Urothelium cell line (cell line): ENCODE results near the gene VPS72.
"Not testable (repeated sequence)": the region's sequence is repeated elsewhere in the genome, so short reads cannot be mapped to it uniquely, and the experiment has no call there.

Experiments
- DNase-seq: peaks from one replicate; pipeline ENCODE4 v3.0.0; 2011; ENCODE audit warnings: low spot score, mixed read lengths
- FAIRE-seq: peaks from 2 replicates; lab custom pipeline; 2011; peaks lifted over from hg19 to GRCh38; lab: Jason Lieb, UNC

The VPS72 gene

GRCh38 chr1:151188667-151189066, 1.3 kb downstream of the VPS72 start:
- FAIRE-seq, DNase-seq: not testable (repeated sequence)

- FAIRE-seq (no peak), DNase-seq (no peak)
Observed at GRCh38 chr1:151187205-151187604, 2.8 kb downstream of the VPS72 start.

- no peak for DNase-seq
- no peak for FAIRE-seq
Observed at GRCh38 chr1:151184211-151184610, 5.8 kb downstream of the VPS72 start.

DNA sequence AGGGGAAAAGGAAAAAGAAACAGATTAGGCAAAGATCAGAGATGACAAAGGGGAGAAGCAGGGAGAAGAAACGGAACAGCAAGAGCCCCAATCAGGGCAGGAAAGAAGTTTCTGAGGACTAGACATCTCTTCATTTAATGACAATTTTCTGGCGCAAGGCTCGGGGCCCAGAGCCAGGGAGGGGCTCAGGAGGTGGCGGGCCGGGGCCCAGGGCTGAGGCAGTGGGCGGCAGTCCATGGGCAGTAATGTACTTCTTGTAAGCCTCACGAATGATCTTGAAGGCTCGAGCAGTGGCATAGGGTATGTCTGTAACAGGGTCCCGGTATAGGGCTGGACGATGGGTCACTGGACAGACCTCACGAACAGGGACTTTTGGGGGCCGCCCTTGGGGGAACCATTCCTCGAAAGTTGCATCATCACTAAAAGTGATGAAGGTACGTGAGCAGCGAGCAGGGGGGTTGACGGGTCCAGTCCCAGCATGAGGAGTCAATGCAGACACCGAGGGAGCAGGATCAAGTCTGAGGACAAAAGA, 13.4 kb downstream of the VPS72 start:
- FAIRE-seq: no peak

GRCh38 chr1:151175863-151176262, 14.1 kb downstream of the VPS72 start, which contains the start of gene TMOD4:
Gene TMOD4, minus strand, starts transcription at chr1:151175981. Its CDS starts 1,106 bp downstream, at chr1:151174875.
- FAIRE-seq (no peak), DNase-seq (peak; percentile 36)

More for the DNA sequence above, 13.4 kb downstream of the VPS72 start:
- DNase-seq: no peak

- no peak for FAIRE-seq
Observed at GRCh38 chr1:151175041-151175741, 14.8 kb downstream of the VPS72 start.

GRCh38 chr1:151171190-151171589, 18.8 kb downstream of the VPS72 start:
- DNase-seq: no peak
- FAIRE-seq: no peak

More at GRCh38 chr1:151175041-151175741, 14.8 kb downstream of the VPS72 start:
- no peak for DNase-seq

GRCh38 chr1:151167116-151167515, 22.9 kb downstream of the VPS72 start:
- FAIRE-seq (no peak), DNase-seq (no peak)

DNA sequence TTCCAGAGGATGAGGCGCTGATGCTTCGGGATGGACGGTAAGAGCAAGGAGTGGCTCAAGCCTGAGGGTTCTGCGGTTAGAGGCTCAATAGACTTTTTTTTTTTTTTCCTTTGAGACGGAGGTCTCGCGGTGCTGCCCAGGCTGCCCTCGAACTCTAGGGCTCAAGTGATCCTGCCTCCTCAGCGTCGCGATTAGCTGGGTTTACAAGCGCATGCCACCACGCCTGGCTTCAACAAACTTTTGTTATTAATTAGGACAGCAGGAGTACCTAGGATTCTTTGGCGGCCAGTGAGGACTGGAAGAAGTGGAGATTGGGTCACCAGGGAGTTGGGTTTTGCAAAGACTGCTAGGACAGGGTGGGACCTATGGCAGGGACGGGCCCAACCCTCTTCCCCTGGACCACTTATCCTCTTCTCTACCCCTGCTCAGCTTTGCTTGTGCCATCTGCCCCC, 23.5 kb downstream of the VPS72 start:
- FAIRE-seq (no peak), DNase-seq (peak; percentile 29)

- FAIRE-seq (no peak), DNase-seq (peak; percentile 95)
Observed at GRCh38 chr1:151165738-151166504, 24.1 kb downstream of the VPS72 start, which contains the start of the genes LYSMD1 and SCNM1. Gene LYSMD1, minus strand, starts transcription at chr1:151165902. Its CDS starts 644 bp downstream, at chr1:151165258. Gene SCNM1, plus strand, starts transcription at chr1:151166144. Its CDS starts 9 bp downstream, at chr1:151166153.

GRCh38 chr1:151165281-151165737, 24.7 kb downstream of the VPS72 start:
- FAIRE-seq: no peak
- DNase-seq: peak; percentile 38

GRCh38 chr1:151164732-151165280, 25.2 kb downstream of the VPS72 start:
- FAIRE-seq (no peak), DNase-seq (no peak)

- no peak for DNase-seq
- no peak for FAIRE-seq
Observed at GRCh38 chr1:151159373-151159772, 30.6 kb downstream of the VPS72 start.

DNA sequence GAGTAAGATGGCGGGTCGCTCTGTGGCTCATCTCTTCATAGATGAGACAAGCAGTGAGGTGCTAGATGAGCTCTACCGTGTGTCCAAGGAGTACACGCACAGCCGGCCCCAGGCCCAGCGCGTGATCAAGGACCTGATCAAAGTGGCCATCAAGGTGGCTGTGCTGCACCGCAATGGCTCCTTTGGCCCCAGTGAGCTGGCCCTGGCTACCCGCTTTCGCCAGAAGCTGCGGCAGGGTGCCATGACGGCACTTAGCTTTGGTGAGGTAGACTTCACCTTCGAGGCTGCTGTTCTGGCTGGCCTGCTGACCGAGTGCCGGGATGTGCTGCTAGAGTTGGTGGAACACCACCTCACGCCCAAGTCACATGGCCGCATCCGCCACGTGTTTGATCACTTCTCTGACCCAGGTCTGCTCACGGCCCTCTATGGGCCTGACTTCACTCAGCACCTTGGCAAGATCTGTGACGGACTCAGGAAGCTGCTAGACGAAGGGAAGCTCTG, 31.2 kb downstream of the VPS72 start:
- DNase-seq (no peak), FAIRE-seq (no peak)

DNA sequence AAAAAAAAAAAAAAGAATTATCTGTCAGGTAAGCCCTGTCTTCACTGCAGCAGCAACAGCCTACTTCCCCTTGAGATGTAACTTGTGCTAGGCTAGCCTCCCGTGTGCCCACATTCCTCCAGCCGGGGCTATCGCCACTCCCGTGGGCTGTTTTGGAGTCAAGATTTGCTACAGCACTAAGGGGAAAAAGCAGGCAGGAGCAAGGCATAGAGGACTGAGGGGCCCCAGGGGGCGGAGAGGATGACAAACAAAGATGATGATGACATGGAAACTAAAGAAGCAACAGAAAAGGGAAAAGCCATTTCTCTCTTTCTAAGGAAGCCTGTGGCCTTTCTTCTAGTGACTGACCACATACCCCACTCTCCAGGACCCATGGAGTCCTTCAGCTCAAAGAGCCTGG, 31.7 kb downstream of the VPS72 start:
- DNase-seq: no peak
- FAIRE-seq: no peak

GRCh38 chr1:151157067-151157531, 32.9 kb downstream of the VPS72 start:
- DNase-seq: no peak
- no peak for FAIRE-seq

- FAIRE-seq (no peak), DNase-seq (no peak)
Observed at GRCh38 chr1:151156515-151156819, 33.5 kb downstream of the VPS72 start, which contains the start of gene TNFAIP8L2. Gene TNFAIP8L2, plus strand, starts transcription at chr1:151156649. Its CDS starts 2,049 bp downstream, at chr1:151158698.

DNA sequence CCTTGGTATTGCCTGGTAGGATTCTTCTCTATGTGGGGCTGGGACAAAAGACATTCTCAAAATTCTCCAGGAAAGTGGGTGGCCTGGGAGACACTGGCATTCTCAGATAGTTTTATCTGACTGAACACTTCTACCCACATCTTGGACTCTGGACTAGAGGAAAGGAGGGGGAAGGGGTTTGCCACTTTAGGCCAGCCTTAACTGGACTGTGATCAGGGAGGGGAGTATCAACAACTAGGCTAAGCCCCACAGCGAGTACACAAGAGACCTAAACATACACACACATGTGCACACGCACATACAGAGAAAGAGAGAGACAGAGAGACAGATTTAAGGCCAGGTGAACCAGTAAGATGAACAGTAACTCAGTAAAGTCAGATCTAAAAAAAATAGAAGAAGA, 42.3 kb downstream of the VPS72 start:
- FAIRE-seq (no peak), DNase-seq (no peak)

- FAIRE-seq (no peak), DNase-seq (no peak)
Observed at GRCh38 chr1:151147132-151147503, 42.9 kb downstream of the VPS72 start.

GRCh38 chr1:151146412-151147131, 43.4 kb downstream of the VPS72 start, which contains the start of gene SEMA6C:
Gene SEMA6C, minus strand, starts transcription at chr1:151146631. Its CDS starts 4,010 bp downstream, at chr1:151142621.
- peak; percentile 90 for FAIRE-seq

More at GRCh38 chr1:151146412-151147131, 43.4 kb downstream of the VPS72 start, which contains the start of gene SEMA6C:
- DNase-seq: peak; percentile 97
